Hepatocyte (in vitro differentiated cells): ENCODE results near the gene ZNF624.

Experiments
- EZH2 ChIP-seq: fragments of 200-600 bp; sonication (generic); IDR thresholded peaks from 2 replicates; pipeline ENCODE4 v1.6.1; 2016; ENCODE audit warnings: antibody characterized with exemption, mild to moderate bottlenecking, borderline replicate concordance
- EZH2phosphoT487 ChIP-seq: fragments of 200-600 bp; sonication (generic); IDR thresholded peaks from one replicate; pipeline ENCODE4 v1.6.1; 2018; ENCODE audit warnings: antibody characterized with exemption, mild to moderate bottlenecking, low read depth, moderate library complexity; ENCODE audit not compliant: unreplicated experiment, severe bottlenecking
- TF ChIP-seq, protein P1 (sequence below): fragments of 200-600 bp; sonication (generic); IDR thresholded peaks from 2 replicates; pipeline ENCODE4 v1.5.1; 2016; ENCODE audit warnings: antibody characterized with exemption, mild to moderate bottlenecking; ENCODE audit not compliant: poor library complexity

DNA sequence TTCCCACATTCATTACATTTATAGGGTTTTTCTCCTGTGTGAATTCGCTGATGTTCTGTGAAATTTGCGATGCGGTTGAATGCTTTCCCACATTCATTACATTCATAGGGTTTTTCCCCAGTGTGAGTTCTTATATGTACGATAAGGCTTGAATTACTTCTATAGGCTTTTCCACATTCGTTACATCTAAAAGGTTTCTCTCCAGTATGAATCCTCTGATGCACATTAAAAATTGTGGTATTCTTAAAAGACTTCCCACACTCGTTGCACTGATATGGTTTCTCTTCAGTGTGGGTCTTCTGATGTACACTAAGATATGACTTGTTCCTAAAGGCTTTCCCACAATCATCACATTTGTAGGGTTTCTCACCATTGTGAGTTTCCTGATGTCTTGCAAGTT lies 30.4 kb downstream of the ZNF624 start:
- TF ChIP-seq EZH2: no peak
- TF ChIP-seq, protein P1, sequence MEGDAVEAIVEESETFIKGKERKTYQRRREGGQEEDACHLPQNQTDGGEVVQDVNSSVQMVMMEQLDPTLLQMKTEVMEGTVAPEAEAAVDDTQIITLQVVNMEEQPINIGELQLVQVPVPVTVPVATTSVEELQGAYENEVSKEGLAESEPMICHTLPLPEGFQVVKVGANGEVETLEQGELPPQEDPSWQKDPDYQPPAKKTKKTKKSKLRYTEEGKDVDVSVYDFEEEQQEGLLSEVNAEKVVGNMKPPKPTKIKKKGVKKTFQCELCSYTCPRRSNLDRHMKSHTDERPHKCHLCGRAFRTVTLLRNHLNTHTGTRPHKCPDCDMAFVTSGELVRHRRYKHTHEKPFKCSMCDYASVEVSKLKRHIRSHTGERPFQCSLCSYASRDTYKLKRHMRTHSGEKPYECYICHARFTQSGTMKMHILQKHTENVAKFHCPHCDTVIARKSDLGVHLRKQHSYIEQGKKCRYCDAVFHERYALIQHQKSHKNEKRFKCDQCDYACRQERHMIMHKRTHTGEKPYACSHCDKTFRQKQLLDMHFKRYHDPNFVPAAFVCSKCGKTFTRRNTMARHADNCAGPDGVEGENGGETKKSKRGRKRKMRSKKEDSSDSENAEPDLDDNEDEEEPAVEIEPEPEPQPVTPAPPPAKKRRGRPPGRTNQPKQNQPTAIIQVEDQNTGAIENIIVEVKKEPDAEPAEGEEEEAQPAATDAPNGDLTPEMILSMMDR: no peak
- TF ChIP-seq EZH2phosphoT487: no peak
